HCT116 (cell line): ENCODE data around the gene JAGN1. TPM values are rescaled to one million over a fixed set of nuclear protein-coding genes. Genes with fewer than 3 reads are reported as not detected.

Source experiments
- ATAC-seq: fragments of 200-7000 bp; cut with Tn5 transposase; 2 replicates; pipeline ENCODE4 v1.9.1; 2020; ENCODE audit warnings: mild to moderate bottlenecking, moderate library complexity
- BruUV-seq: library from RNA; stranded (reverse); fragments of 400-500 nt; replicated peaks from 2 replicates; lab custom pipeline; 2021; lab: Mats Ljungman, UMichigan
- CTCF ChIA-PET: fragments of 300-600 bp; sonication (Branson Sonifier 250); formaldehyde crosslinking; loops from one replicate; lab custom pipeline; 2021; ENCODE audit warnings: antibody characterized with exemption; lab: Charles Lee
- POLR2A ChIA-PET: fragments of 300-600, 350-600 bp; sonication (Branson Sonifier 250); formaldehyde crosslinking; loops from one replicate; lab custom pipeline; 2021; ENCODE audit warnings: antibody characterized with exemption; lab: Charles Lee
- RAD21 ChIA-PET, 2 experiments: fragments of 300-600 bp; sonication (Branson Sonifier 250); formaldehyde crosslinking; loops; one replicate each; lab custom pipeline; 2023; ENCODE audit warnings: low total read pairs in 2 of 2; ENCODE audit not compliant: uncharacterized antibody in 2 of 2, unreplicated experiment in 2 of 2, low non-redundant PET in 1 of 2; lab: Charles Lee
- DNase-seq: peaks from one replicate; pipeline ENCODE4 v3.0.0-alpha.2; 2010; ENCODE audit warnings: low read depth, low spot score
- H2AFZ ChIP-seq: fragments of 200-600 bp; shearing (Covaris generic), sonication (generic); 2 replicates; pipeline ENCODE4 v1.6.1; 2017; ENCODE audit warnings: low read depth, mixed run types, mixed read lengths, antibody characterized with exemption, low read length; ENCODE audit not compliant: poor library complexity, severe bottlenecking
- H3K27ac ChIP-seq: 2 replicates; pipeline ENCODE4 v1.5.1; 2012; ENCODE audit warnings: low read depth, low read length
- H3K27me3 ChIP-seq: fragments of 200-600 bp; sonication (generic); 2 replicates; pipeline ENCODE4 v1.6.1; 2016; ENCODE audit warnings: mixed run types, low read length, mixed read lengths; ENCODE audit not compliant: insufficient read depth
- H3K36me3 ChIP-seq, 2 experiments: fragments of 200-500 bp in 1 of 2; fragments of 200-600 bp in 1 of 2; sonication (Bioruptor generic) in 1 of 2; sonication (generic) in 1 of 2; 2 replicates each; pipeline versions ENCODE4 v1.5.1 to v1.6.1; 2014 to 2016; ENCODE audit warnings: low read length in 2 of 2, inconsistent platforms in 1 of 2, mixed read lengths in 1 of 2, mixed run types in 1 of 2; ENCODE audit not compliant: insufficient read depth in 2 of 2, control insufficient read depth in 1 of 2
- H3K4me1 ChIP-seq, 2 experiments: fragments of 200-600 bp in 1 of 2; sonication (generic) in 1 of 2; 2 replicates each; pipeline versions ENCODE4 v1.5.1 to v1.6.1; 2012 to 2017; ENCODE audit warnings: low read length in 2 of 2, inconsistent platforms in 1 of 2, mild to moderate bottlenecking in 1 of 2, mixed read lengths in 1 of 2, mixed run types in 1 of 2, moderate library complexity in 1 of 2; ENCODE audit not compliant: insufficient read depth in 2 of 2, control insufficient read depth in 1 of 2
- H3K4me2 ChIP-seq: fragments of 200-600 bp; sonication (generic); 2 replicates; pipeline ENCODE4 v1.6.1; 2017; ENCODE audit warnings: mixed run types, low read length, mixed read lengths
- H3K4me3 ChIP-seq, 2 experiments: fragments of 200-600 bp in 1 of 2; sonication (generic) in 1 of 2; replicated peaks in 1 of 2; 2 replicates each; pipeline ENCODE4 v1.5.1; 2011 to 2016; ENCODE audit warnings: low read length in 2 of 2, control low read depth in 1 of 2, low read depth in 1 of 2, mild to moderate bottlenecking in 1 of 2, mixed read lengths in 1 of 2, mixed run types in 1 of 2
- H3K79me2 ChIP-seq: fragments of 200-600 bp; sonication (generic); 2 replicates; pipeline ENCODE4 v1.6.1; 2017; ENCODE audit warnings: mild to moderate bottlenecking, mixed run types, low read length, moderate library complexity, mixed read lengths; ENCODE audit not compliant: insufficient read depth
- H3K9ac ChIP-seq: fragments of 200-600 bp; sonication (generic); 2 replicates; pipeline ENCODE4 v1.6.1; 2016; ENCODE audit warnings: low read length, mixed read lengths
- H3K9me2 ChIP-seq: fragments of 200-600 bp; sonication (generic), shearing (Covaris generic); 2 replicates; pipeline ENCODE4 v1.6.1; 2017; ENCODE audit warnings: mixed run types, mild to moderate bottlenecking, moderate library complexity; ENCODE audit not compliant: insufficient read depth
- H3K9me3 ChIP-seq, 2 experiments: fragments of 200-500 bp in 1 of 2; fragments of 200-600 bp in 1 of 2; sonication (Bioruptor generic) in 1 of 2; sonication (generic) in 1 of 2; 2 replicates each; pipeline ENCODE4 v1.6.1; 2014 to 2017; ENCODE audit warnings: low read length in 2 of 2, mixed read lengths in 2 of 2, inconsistent platforms in 1 of 2, low read depth in 1 of 2, mild to moderate bottlenecking in 1 of 2, mixed run types in 1 of 2, moderate library complexity in 1 of 2; ENCODE audit not compliant: control insufficient read depth in 1 of 2, insufficient read depth in 1 of 2
- H4K20me1 ChIP-seq: fragments of 200-600 bp; sonication (generic), shearing (Covaris generic); 2 replicates; pipeline ENCODE4 v1.6.1; 2017; ENCODE audit warnings: mixed run types, mild to moderate bottlenecking, moderate library complexity; ENCODE audit not compliant: insufficient read depth
- ATF3 ChIP-seq: IDR thresholded peaks from 2 replicates; pipeline ENCODE4 v1.6.1; 2012
- EGR1 ChIP-seq: IDR thresholded peaks from 2 replicates; pipeline ENCODE4 v1.6.1; 2012; ENCODE audit warnings: low read depth
- ELF1 ChIP-seq: IDR thresholded peaks from 2 replicates; pipeline ENCODE4 v1.6.1; 2012; ENCODE audit warnings: low read depth, borderline replicate concordance
- EZH2phosphoT487 ChIP-seq: fragments of 200-600 bp; IDR thresholded peaks from 2 replicates; pipeline ENCODE4 v1.6.1; 2018; ENCODE audit warnings: antibody characterized with exemption, borderline replicate concordance
- MAX ChIP-seq: IDR thresholded peaks from 2 replicates; pipeline ENCODE4 v1.6.1; 2012
- RAD21 ChIP-seq: IDR thresholded peaks from 2 replicates; pipeline ENCODE4 v1.6.1; 2012; ENCODE audit warnings: low read depth, mild to moderate bottlenecking
- REST ChIP-seq: IDR thresholded peaks from 2 replicates; pipeline ENCODE4 v1.6.1; 2012; ENCODE audit warnings: low read depth
- intact Hi-C: fragments of 100-400 bp; cut with micrococcal nuclease; formaldehyde crosslinking; loops from 2 replicates; pipeline ENCODE4 v1.10.0; 2022
- total RNA-seq: library from RNA; stranded (reverse); gene quantifications from one replicate; pipeline ENCODE4 v1.2.1, GENCODE V29; 2021; ENCODE audit not compliant: unreplicated experiment

JAGN1 gene
- total RNA-seq, 1 experiment from 2014 or later = 33.4 TPM

- Histone ChIP-seq H3K4me3 (no peak overlapping the region), H3K9me2 (no peaks in the 10 kb centered on the region), H3K27me3 (no peaks in the 10 kb centered on the region), H4K20me1 (no peaks in the 10 kb centered on the region), H3K4me2 (no peak overlapping the region), H2AFZ (no peak overlapping the region), H3K79me2 (no peaks in the 10 kb centered on the region), H3K9me3 (no peaks in the 10 kb centered on the region), H3K4me1 (peaks cover 6 to 18% of the 10 kb centered on the region in 2 experiments; a peak in 3 of 4 replicates), H3K27ac (no peak overlapping the region), H3K36me3 (no peaks in the 10 kb centered on the region; a peak in 1 of 4 replicates), H3K9ac (no peak overlapping the region)
- ATAC-seq (no peak), DNase-seq (no peak)
- BruUV-seq = no TSS peak
- ChIA-PET POLR2A (no interaction called here), CTCF (no interaction called here), RAD21 (no interaction called here)
- TF ChIP-seq EZH2phosphoT487 (no peak), ATF3 (no peak), EGR1 (no peak), RAD21 (no peak), MAX (no peak), ELF1 (no peak), REST (no peak)
- intact Hi-C loops = no loop called here
Measured at GRCh38 chr3:9914011-9914410, 23.6 kb downstream of the JAGN1 start.
